Bronchus fibroblast of lung (primary cell): ENCODE results near the gene EIF2S3. TPM values are rescaled to one million over a fixed set of nuclear protein-coding genes. Genes with fewer than 3 reads are reported as not detected.

Source experiments
- total RNA-seq: library from RNA; depleted of rRNA; stranded (reverse); fragments of >200 nt; gene quantifications from 2 replicates; pipeline ENCODE4 v1.2.3, GENCODE V29; 2015

Gene EIF2S3
- 131 and 139 TPM in 2 replicates for total RNA-seq

DNA sequence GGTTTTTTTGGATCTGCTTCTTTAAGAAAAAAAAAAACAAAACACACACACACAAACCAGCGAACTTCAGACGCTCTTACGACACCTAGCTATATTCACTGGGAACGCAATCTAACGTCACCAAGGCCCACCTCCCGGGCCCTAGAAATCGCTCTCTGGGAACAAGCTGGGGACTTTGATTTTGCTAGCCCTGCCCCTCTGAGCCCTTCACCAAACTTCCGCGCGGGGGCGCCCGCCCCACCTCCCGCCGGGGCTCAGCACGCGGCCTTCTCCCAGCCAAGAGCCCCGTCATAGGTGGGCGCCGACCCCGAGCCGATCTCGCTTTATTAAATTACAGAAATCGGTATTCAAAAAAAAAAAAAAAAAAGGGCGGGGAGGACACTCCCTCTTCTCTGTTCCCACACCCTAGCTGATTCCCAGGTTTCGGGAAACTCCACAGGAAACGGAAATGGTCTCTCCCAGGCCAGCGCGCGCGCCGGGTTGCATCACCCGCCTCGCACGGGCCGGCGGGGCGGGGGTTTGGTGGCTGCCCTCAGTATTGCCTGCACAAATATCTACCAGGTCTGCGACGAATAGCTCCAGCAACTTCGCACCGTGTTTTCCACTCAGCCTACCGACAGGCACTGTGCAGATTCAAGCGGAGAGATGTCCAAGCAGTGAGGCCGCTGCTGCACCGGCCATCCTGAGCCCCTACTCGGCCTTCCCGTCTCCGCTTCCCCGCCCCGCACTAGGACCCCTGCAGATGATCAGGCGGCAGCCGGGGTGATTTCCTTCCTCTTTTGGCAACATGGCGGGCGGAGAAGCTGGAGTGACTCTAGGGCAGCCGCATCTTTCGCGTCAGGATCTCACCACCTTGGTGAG is at the start of gene EIF2S3:
Gene EIF2S3 (plus strand): TSS at position 775 of the 861 bp plus-strand sequence. CDS start 13 bp downstream, at position 788.

DNA sequence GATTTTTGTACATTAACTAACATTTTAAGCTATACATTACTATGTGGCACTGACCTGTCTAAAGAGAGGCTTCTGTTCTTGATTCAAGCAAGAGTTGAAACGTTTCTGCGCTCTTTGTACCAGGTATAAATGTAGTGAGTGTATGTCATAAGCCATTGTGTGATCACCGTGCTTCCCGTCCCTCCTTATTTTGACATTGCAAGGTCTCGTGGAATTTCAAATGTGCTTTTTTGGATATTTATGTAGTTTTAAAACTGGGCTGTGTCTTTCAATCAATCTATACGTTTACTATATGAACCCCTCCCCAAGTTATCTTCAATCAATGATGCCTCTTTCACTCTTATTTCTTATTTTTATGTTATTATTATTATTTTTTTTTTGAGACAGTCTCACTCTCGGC is 27.7 kb upstream of the EIF2S3 start, which contains the start of gene KLHL15:
Gene KLHL15 (minus strand): TSS at position 101 of the 400 bp plus-strand sequence. CDS start 20,493 bp downstream, outside the sequence.

Other genes with a start within 250 kb of the EIF2S3 start
- gene APOO, start 147.0 kb upstream of the EIF2S3 start, total RNA-seq = 20.5 and 23.0 TPM in 2 replicates
- not detected in 2 replicates for gene CXorf58, start 146.9 kb upstream of the EIF2S3 start, total RNA-seq
- 2.4 and 3.4 TPM in 2 replicates for gene KLHL15, start 27.8 kb upstream of the EIF2S3 start, total RNA-seq
- gene ZFX, start 94.8 kb downstream of the EIF2S3 start, total RNA-seq = 14.4 and 18.5 TPM in 2 replicates